Activated T-cell treated with anti-CD3 and anti-CD28 coated beads, Interleukin-2, amount 50 U/mL, for 72 hours (primary cell): ENCODE results near the gene MED23. TPM values are rescaled to one million over a fixed set of nuclear protein-coding genes. Genes with fewer than 3 reads are reported as not detected.
"Not testable (repeated sequence)": the region's sequence is repeated elsewhere in the genome, so short reads cannot be mapped to it uniquely, and the experiment has no call there.

Experiments used
- ATAC-seq, 2 donors: fragments of 150-1000 bp; cut with Tn5 transposase; replicated peaks in 1 of 2; 2 replicates each; pipeline ENCODE4 v1.10.0; 2021; ENCODE audit warnings: moderate library complexity in 2 of 2, mild to moderate bottlenecking in 1 of 2
- DNase-seq, 2 donors: peaks; one replicate each; pipeline ENCODE4 v3.0.0; 2021 to 2022; ENCODE audit warnings: mixed read lengths in 1 of 2
- H3K27ac Mint-ChIP-seq: one replicate; pipeline ENCODE4 v1.8.0; 2022; ENCODE audit warnings: mild to moderate bottlenecking, moderate library complexity, mixed read lengths
- H3K27me3 Mint-ChIP-seq: one replicate; pipeline ENCODE4 v1.8.0; 2022; ENCODE audit warnings: low read depth, mixed read lengths
- H3K36me3 Mint-ChIP-seq, 2 donors: one replicate each; pipeline ENCODE4 v1.8.0; 2022; ENCODE audit warnings: mixed read lengths in 2 of 2, mild to moderate bottlenecking in 1 of 2; ENCODE audit not compliant: insufficient read depth in 2 of 2
- H3K4me1 Mint-ChIP-seq: one replicate; pipeline ENCODE4 v1.8.0; 2022; ENCODE audit warnings: low read depth, mixed read lengths
- H3K4me3 Mint-ChIP-seq, 2 donors: one replicate each; pipeline ENCODE4 v1.8.0; 2022; ENCODE audit warnings: mild to moderate bottlenecking in 2 of 2, mixed read lengths in 2 of 2, moderate library complexity in 2 of 2
- H3K9me3 Mint-ChIP-seq, 2 donors: one replicate each; pipeline ENCODE4 v1.8.0; 2022; ENCODE audit warnings: mixed read lengths in 2 of 2
- total RNA-seq, 2 donors: library from RNA; stranded (reverse); gene quantifications; one replicate each; pipeline ENCODE4 v1.2.3, GENCODE V29; 2022

MED23 gene
- total RNA-seq, 2 donors from 2014 or later = 38.5 to 40.1 TPM

GRCh38 chr6:131549811-131550210, 78.2 kb downstream of the MED23 start:
- Mint-ChIP-seq H3K4me3 (no peak overlapping the region), H3K27me3 (peaks cover 8% of the 10 kb centered on the region), H3K4me1 (no peaks in the 10 kb centered on the region), H3K27ac (no peak overlapping the region), H3K9me3 (peaks cover 0 to 1% of the 10 kb centered on the region in 2 donors), H3K36me3 (no peaks in the 10 kb centered on the region)
- no peak for DNase-seq
- no peak for ATAC-seq

GRCh38 chr6:131548441-131548840, 79.6 kb downstream of the MED23 start:
- no peak overlapping the region for H3K4me3 Mint-ChIP-seq
- H3K4me1 Mint-ChIP-seq = no peaks in the 10 kb centered on the region
- no peaks in the 10 kb centered on the region for H3K36me3 Mint-ChIP-seq
- no peaks in the 10 kb centered on the region for H3K9me3 Mint-ChIP-seq
- DNase-seq (no peak), ATAC-seq (no peak)
- H3K27ac Mint-ChIP-seq = no peak overlapping the region
- H3K27me3 Mint-ChIP-seq = peaks cover under 1% of the 10 kb centered on the region

- no peaks in the 10 kb centered on the region for H3K36me3 Mint-ChIP-seq
- no peak overlapping the region for H3K4me3 Mint-ChIP-seq
- peaks cover 4% of the 10 kb centered on the region in 2 donors for H3K9me3 Mint-ChIP-seq
- no peak for DNase-seq
- no peak for ATAC-seq
- no peaks in the 10 kb centered on the region for H3K4me1 Mint-ChIP-seq
- H3K27me3 Mint-ChIP-seq = no peaks in the 10 kb centered on the region
- no peak overlapping the region for H3K27ac Mint-ChIP-seq
Measured at GRCh38 chr6:131547488-131547887, 80.6 kb downstream of the MED23 start.

GRCh38 chr6:131545317-131545716, 82.7 kb downstream of the MED23 start:
- Mint-ChIP-seq H3K4me3 (no peak overlapping the region), H3K4me1 (no peaks in the 10 kb centered on the region), H3K27ac (no peak overlapping the region), H3K36me3 (no peaks in the 10 kb centered on the region), H3K9me3 (peaks cover 4% of the 10 kb centered on the region in 2 donors), H3K27me3 (no peaks in the 10 kb centered on the region)
- no peak for DNase-seq
- ATAC-seq = no peak

- H3K9me3 Mint-ChIP-seq, H3K36me3 Mint-ChIP-seq, ATAC-seq, H3K27me3 Mint-ChIP-seq, DNase-seq, H3K4me3 Mint-ChIP-seq, H3K27ac Mint-ChIP-seq: not testable (repeated sequence)
- peaks cover 11% of the 10 kb centered on the region for H3K4me1 Mint-ChIP-seq
Measured at GRCh38 chr6:131538615-131539014, 89.4 kb downstream of the MED23 start.

GRCh38 chr6:131532580-131533039, 95.4 kb downstream of the MED23 start:
- Mint-ChIP-seq H3K9me3 (no peaks in the 10 kb centered on the region), H3K4me3 (peak overlapping the region; percentile 31 to 48), H3K27me3 (no peaks in the 10 kb centered on the region), H3K36me3 (peaks cover 2% of the 10 kb centered on the region in 2 donors), H3K4me1 (peaks cover 57% of the 10 kb centered on the region), H3K27ac (no peak overlapping the region)
- ATAC-seq (peak; percentile 92 to 95), DNase-seq (peak; percentile 70 to 78)

- H3K4me3 Mint-ChIP-seq = peak overlapping the region in 1 of 2 donors; percentile 19
- peaks cover 57% of the 10 kb centered on the region for H3K4me1 Mint-ChIP-seq
Measured at GRCh38 chr6:131531681-131532080, 96.4 kb downstream of the MED23 start.

GRCh38 chr6:131530936-131531335, 97.1 kb downstream of the MED23 start:
- peak in 1 of 2 donors; percentile 3 for DNase-seq
- not testable (repeated sequence) for H3K36me3 Mint-ChIP-seq, H3K27ac Mint-ChIP-seq, H3K27me3 Mint-ChIP-seq, ATAC-seq, H3K9me3 Mint-ChIP-seq
- Mint-ChIP-seq H3K4me3 (peak overlapping the region; percentile 19 to 48), H3K4me1 (peaks cover 57% of the 10 kb centered on the region)

More at GRCh38 chr6:131531681-131532080, 96.4 kb downstream of the MED23 start:
- ATAC-seq, H3K27ac Mint-ChIP-seq, DNase-seq, H3K27me3 Mint-ChIP-seq, H3K9me3 Mint-ChIP-seq, H3K36me3 Mint-ChIP-seq: not testable (repeated sequence)

GRCh38 chr6:131524695-131525336, 103.2 kb downstream of the MED23 start:
- Mint-ChIP-seq H3K36me3 (no peaks in the 10 kb centered on the region), H3K4me1 (peaks cover 18% of the 10 kb centered on the region), H3K4me3 (no peak overlapping the region), H3K27me3 (no peaks in the 10 kb centered on the region), H3K27ac (no peak overlapping the region), H3K9me3 (no peaks in the 10 kb centered on the region)
- peak in 1 of 2 donors; percentile 17 for DNase-seq
- ATAC-seq = peak; percentile 20 to 32

GRCh38 chr6:131523988-131524673, 103.9 kb downstream of the MED23 start:
- peak; percentile 36 to 42 for ATAC-seq
- no peaks in the 10 kb centered on the region for H3K9me3 Mint-ChIP-seq
- H3K4me1 Mint-ChIP-seq = peaks cover 17% of the 10 kb centered on the region
- H3K36me3 Mint-ChIP-seq = no peaks in the 10 kb centered on the region
- no peak for DNase-seq
- no peak overlapping the region for H3K27ac Mint-ChIP-seq
- no peaks in the 10 kb centered on the region for H3K27me3 Mint-ChIP-seq
- H3K4me3 Mint-ChIP-seq = no peak overlapping the region

Other genes starting within 250 kb of the MED23 start
- gene ARG1, start 55.0 kb downstream of the MED23 start, total RNA-seq = not detected
- gene ENPP3, start 9.1 kb upstream of the MED23 start, total RNA-seq = 1 to 10 TPM; 3.6 to 7.4 TPM
- not detected for gene OR2A4, start 73.2 kb upstream of the MED23 start, total RNA-seq
- gene CTAGE9, start 82.8 kb upstream of the MED23 start, total RNA-seq = not detected
- 1 to 10 TPM in 1 of 2 donors, under 1 TPM in 1; 0.53 to 1.2 TPM for gene ENPP1, start 179.8 kb upstream of the MED23 start, total RNA-seq